SKM-1 treated with dmso at 0.1 percent for 144 hours (cell line): ENCODE measurements around the gene KRT23.
"Not testable (repeated sequence)": the region's sequence is repeated elsewhere in the genome, so short reads cannot be mapped to it uniquely, and the experiment has no call there.

Experiments
- DNase-seq: peaks from one replicate; lab custom pipeline; 2025; ENCODE audit not compliant: unreplicated experiment; lab: John Stamatoyannopoulos, UW

Gene KRT23

GRCh38 chr17:40951011-40951622, 13.7 kb upstream of the KRT23 start:
- DNase-seq = no peak

DNA sequence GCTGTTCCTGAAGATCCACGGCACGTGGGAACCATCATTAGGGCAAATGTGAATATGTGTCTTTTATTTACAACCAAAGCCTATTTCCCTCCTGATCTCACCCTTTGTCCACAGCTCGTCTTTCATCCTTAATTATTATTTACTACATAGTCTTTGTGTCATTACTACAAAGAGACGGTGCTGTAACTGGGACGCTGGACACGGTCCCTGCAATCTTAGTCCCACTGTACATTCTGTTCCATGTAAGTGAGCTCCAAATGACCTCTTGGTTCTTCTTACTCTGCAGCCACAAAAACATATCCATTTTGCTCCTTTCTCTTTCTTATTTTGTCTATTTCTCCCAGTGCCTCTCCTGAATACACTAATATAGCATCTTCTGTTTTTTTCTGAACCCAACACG, 12.7 kb upstream of the KRT23 start:
- no peak for DNase-seq

GRCh38 chr17:40949418-40949817, 12.0 kb upstream of the KRT23 start:
- no peak for DNase-seq

GRCh38 chr17:40947929-40948328, 10.5 kb upstream of the KRT23 start:
- no peak for DNase-seq

GRCh38 chr17:40945414-40945813, 8.0 kb upstream of the KRT23 start:
- no peak for DNase-seq

DNA sequence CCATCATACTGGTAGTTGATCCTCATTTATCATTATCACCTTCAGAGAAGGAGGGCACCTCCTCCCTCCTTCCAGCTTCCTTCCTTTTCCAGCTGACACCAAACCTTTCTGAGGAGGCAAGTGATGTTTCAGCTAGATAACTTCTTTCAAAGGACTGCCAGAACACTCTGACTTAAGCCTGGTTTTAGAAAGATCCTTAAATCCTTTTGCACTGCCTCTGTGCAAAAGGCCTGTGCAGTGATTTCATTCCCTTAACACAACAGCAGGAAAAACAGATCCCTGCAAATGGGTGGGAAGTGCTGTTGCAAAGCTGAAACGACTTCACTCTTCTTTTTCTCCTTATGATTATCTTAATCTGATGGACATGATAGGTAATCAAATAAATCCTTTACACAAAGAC, 7.1 kb upstream of the KRT23 start:
- no peak for DNase-seq

- no peak for DNase-seq
Measured at GRCh38 chr17:40942553-40942952, 5.1 kb upstream of the KRT23 start.

GRCh38 chr17:40940266-40940665, 2.8 kb upstream of the KRT23 start:
- DNase-seq = no peak

DNA sequence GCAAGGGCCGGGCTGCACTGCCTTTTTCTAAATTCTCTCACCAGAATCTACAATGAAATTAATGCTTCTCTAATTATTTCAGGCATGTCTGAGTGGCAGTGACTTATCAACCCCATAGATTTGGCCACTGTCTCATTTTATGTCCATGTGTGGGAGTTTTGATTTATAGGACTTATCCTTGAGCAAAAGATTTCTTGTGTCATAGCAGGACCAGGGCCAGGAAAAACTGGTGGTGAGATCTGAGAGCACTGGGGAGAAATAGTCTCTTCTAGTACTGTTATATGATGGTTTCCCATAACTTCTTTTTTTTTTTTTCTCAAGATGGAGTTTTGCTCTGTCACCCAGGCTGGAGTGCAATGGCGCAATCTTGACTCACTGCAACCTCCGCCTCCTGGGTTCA, 1.5 kb upstream of the KRT23 start:
- no peak for DNase-seq

GRCh38 chr17:40936976-40937375, 470 bp downstream of the KRT23 start:
- DNase-seq = no peak

DNA sequence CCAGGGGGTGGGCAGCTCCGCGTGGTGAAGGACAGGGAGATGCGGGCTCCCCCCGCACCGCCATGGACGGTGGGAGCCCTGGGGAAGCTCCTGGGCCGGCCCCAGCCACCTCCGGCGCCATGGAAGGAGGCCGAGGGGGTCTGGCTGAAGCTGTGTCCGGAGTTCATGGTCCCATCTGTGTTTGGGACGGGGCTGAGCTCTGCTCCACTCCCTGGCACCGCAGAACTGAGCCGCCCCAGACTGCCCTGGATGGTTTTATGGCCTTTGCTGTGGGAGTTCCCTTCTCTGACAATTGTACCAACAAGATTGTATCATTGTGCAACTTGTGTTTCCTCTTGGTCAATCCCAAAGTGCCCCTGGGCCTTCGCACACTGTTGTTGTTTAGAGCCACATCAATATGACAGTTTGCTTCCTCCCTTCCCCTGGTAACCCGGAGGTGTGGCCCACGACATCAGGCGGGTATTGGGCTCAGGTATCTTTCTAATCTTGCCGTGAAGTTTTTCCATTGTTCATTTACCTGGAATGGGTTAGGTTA, 942 bp downstream of the KRT23 start:
- no peak for DNase-seq

GRCh38 chr17:40935624-40936023, 1.8 kb downstream of the KRT23 start:
- DNase-seq = no peak

DNA sequence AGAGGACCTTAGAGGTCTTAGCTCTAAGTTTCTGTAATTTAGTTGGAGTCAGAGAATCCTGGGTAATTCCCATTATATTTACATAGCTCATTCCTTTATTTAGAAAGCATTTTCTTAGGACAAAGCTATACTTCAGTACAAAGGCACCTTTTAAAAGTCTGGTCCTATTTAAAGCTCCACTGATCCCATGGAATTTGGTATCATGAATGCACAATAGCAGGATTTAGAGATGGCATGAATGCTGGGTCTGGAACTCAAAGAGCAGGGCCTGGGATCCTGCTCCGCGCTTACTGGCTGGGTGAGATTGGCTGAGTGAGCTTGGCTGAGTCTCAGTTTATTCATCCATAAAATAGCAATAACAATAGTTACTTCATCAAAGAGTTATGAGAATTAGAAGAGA, 4.8 kb downstream of the KRT23 start:
- no peak for DNase-seq

DNA sequence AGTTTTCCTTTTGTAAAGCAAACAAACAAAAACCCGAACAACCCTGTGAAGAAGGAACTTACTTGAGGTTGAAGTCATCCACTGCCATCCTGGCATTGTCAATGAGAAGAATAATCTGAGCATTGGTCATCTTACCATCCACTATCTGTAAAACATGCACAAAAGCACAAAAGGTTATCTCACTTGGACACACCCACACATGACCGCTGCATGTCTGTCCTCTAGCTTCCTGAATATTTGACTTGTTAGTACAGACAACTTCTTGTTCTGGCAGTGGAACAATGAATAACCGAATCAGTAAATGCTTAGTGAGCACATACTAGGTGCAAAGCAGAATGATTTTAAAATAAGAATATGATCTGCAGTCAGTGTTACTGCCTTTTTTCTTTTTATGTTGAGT, 6.1 kb downstream of the KRT23 start:
- no peak for DNase-seq

GRCh38 chr17:40926341-40926740, 11.1 kb downstream of the KRT23 start:
- no peak for DNase-seq

DNA sequence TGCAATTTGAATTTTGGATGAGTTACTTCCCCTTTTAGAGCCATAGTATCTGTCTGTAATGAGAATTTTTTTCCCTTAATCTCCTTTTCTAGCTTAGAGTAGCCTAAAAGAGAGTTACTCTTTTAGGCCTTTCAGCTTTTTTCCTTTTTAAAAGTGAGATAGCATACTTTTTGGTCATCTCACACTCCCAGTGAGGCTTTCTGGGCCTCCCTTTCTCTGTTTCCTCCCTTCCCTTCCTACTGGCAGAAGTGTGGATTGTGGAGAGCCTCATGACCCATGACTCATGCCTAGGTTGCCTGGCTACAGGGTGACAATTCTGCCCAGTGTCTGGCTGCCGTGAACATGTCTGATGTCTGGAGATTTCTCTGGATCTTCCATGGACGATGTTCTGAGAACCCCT, 15.2 kb downstream of the KRT23 start:
- no peak for DNase-seq

- no peak for DNase-seq
Measured at GRCh38 chr17:40921026-40921425, 16.4 kb downstream of the KRT23 start.

- DNase-seq = not testable (repeated sequence)
Measured at GRCh38 chr17:40917116-40917515, 20.3 kb downstream of the KRT23 start.

DNA sequence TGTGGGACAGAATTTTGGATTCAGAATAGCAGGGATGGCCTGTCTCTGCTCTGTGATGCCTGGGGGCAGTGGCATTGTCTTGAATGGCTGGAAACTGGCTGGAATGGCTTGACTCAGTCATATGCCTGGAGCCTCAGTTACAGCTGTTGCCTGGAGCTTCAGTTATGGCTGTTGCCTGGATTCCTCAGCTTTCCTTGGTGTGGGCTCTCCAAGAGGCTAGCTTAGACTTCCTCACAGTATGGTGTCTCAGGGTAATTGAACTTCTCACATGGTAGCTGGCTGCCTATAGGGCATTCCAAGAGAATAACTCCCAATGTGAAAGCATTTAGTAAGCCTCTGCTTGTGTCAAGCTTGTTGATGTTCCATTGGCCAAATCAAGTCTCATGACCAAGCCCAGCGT, 21.1 kb downstream of the KRT23 start:
- no peak for DNase-seq

GRCh38 chr17:40915721-40916256, 21.7 kb downstream of the KRT23 start:
- no peak for DNase-seq

GRCh38 chr17:40915199-40915661, 22.2 kb downstream of the KRT23 start:
- DNase-seq = no peak

DNA sequence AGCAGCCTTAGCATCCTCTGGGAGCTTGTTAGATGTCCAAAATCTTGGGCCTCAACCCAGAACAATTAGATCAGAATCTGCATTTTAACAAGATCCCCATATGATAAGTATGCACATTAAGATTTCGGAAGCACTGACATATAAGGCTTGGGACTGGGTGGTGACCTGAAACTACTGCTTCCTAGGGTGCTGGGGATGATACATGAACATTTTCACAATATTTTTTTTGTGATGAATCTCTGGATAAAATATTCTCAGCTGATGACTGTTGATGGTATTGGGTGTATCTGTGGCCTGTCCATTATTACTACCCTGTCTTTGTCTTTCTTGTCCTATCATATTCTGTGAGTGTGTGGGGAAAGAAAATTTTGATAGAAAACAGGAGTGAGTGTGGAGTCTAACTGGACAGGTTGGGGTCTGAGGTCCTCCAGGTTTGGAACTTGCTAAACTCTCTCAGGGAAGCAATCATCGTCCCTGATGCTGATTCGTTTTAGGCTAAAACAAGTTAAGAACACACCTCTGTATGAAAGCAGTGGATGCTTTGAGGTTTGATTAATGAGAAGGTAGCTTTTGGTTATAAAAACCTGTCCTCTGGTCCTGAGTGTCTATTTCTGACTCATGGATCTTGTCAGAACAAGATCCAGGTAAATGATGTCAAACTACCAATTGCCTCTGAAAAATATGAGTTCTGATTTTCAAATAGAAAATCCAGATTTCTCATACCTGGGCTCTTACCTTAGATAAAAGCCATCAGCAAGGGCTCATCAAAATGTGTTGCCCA, 23.2 kb downstream of the KRT23 start:
- no peak for DNase-seq
